Measurements from ENCODE around the gene PRPS1.
"Not testable (repeated sequence)": the region's sequence is repeated elsewhere in the genome, so short reads cannot be mapped to it uniquely, and the experiment has no call there.

Gene PRPS1

GRCh38 chrX:107630031-107630689 lies 1.9 kb downstream of the PRPS1 start:
- DNase-seq = no peak

DNA sequence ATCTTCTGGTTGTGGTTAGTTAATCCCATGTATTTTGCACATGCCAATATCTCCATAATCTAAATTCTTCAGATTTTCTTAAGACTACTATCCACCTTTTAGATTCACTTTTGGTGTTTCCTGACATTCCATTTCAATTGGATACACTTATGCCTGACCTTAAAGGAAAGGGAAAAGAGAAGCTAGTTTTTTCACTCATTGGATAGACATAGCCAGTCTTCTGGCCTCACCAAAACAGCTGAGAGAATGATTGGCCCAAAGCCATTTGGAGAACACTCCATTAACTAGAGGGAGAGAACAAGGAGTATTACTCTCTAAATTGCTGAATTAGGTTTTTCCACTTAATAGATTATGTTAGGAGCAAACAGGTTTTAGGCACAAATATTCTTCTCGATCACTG lies 4.0 kb downstream of the PRPS1 start:
- DNase-seq = no peak

GRCh38 chrX:107646735-107647134 lies 18.4 kb downstream of the PRPS1 start:
- no peak for DNase-seq

- no peak for DNase-seq
These were observed 20.0 kb downstream of the PRPS1 start for GRCh38 chrX:107648332-107648731.

- DNase-seq = no peak
These were observed 26.2 kb downstream of the PRPS1 start for GRCh38 chrX:107654566-107654871.

GRCh38 chrX:107654872-107655761 lies 26.8 kb downstream of the PRPS1 start:
- no peak for DNase-seq

- no peak for DNase-seq
These were observed 28.7 kb downstream of the PRPS1 start for GRCh38 chrX:107656978-107657377.

- no peak for DNase-seq
These were observed 30.4 kb downstream of the PRPS1 start for GRCh38 chrX:107658660-107659059.

GRCh38 chrX:107659286-107659685 lies 31.0 kb downstream of the PRPS1 start:
- DNase-seq = no peak

GRCh38 chrX:107659768-107660167 lies 31.5 kb downstream of the PRPS1 start:
- no peak for DNase-seq

DNA sequence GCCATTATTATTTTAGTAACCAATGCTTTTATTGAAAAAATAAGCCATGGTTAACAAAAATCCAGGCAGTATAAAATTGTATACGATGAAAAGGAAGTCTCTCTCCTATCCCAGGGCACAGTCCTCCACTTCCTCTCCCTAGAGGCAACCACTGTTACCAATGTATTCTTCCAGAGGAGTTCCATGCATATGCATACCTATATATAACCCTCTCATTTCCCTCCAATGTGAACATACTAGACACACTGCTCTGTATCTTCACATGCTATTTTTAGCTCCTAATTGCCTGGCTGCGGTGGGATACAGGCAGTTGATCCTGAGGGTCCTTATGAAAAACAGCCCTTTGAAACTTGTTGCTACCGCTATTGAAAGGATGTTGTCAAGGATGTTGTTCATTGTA lies 33.8 kb downstream of the PRPS1 start:
- no peak for DNase-seq

- no peak for DNase-seq
These were observed 34.5 kb downstream of the PRPS1 start for GRCh38 chrX:107662824-107663223.

GRCh38 chrX:107666931-107667330 lies 38.6 kb downstream of the PRPS1 start:
- DNase-seq = no peak

DNA sequence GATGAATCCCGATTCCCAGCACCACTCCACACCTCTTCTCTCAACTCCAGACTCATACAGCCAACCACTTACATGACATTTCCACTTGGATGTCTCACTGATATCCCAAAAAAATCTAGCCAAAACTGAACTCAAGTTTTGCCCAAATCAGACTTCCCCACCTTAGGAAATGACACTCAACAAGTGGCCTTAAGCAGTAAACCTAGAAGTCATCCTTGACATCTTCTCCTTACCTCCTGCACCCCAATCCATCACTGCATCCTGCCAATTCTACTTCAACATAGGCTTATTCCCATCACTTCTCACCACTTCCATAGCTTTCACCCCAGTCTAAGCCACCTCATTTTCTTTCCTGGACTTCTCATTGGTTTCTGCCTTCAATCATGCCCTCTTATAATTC lies 39.1 kb downstream of the PRPS1 start:
- DNase-seq = no peak

- DNase-seq = not testable (repeated sequence)
These were observed 40.4 kb downstream of the PRPS1 start for GRCh38 chrX:107668710-107669109.

DNA sequence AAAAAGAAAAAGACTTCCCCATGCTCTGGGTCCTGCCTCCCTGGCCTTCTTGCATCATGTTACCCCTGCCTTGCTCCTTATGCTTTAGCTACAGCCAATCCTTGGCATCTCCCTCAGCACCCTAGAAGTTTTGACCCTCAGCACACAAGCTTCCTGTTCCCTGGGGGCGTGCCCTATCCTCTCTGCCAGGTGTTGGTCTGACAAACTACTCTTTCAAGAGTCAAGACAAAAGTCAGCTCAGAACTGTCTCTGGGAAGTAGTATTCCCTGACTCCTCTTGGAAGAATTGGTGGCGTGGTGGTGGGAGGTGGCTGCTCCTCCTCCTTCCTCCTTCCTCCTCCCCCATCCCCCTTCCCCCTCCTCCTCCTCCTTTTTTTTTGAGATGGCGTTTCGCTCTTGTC lies 41.0 kb downstream of the PRPS1 start:
- DNase-seq = no peak

DNA sequence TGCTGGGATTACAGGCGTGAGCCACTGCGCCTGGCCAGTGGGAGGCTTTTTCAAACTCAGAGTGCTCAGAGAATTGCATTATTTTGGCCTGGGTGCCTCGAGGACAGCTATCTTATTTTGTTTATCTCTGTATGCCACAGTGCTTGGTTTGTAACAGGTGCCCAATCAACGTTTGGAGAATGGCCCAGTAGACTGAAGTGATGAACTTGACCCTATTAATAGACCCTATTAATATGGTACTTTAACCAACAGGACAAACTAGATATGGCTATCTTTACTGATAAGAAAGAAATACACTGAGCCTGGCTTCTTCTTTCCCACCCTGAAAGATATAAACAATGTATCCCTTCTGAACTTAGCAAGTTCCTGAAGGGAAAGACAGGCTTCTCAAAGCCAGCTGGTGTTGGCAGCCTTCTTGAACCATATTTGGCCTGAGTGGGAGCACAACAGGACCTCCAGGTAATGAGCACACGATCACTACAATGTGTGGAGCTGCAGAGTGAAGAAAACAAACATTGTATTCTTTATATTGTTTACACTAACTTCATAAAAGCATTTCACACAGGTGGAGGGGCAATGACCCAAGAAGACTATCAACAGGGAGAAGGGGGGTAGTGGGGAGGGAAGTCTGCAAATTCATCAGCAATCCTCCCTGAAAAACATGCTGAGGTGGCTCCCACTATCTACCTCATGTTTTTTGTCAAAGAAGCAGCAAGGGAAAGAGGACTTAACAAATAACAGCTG lies 41.7 kb downstream of the PRPS1 start:
- DNase-seq = no peak

- not testable (repeated sequence) for DNase-seq
These were observed 42.9 kb downstream of the PRPS1 start for GRCh38 chrX:107671256-107671655.

DNA sequence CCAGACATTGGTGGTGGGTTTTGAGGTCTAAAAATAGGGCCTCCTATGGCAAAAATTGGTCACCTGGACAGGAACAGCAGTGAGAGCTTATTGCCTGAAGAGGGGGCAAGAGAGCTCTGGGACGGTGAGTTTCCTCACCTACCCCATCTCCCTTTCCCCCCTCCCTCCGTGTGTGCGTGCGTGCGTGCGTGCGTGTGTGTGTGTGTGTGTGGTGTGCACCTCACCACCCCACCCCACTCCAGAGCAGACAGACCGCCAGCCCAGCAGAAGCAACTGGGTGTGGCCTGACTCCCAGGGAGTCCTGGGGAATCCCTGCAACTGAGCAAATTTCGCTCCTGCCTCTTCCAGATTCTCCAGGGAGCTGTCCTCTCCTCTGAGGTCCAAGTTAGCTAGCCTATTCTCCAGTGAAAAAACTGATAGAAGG lies 44.7 kb downstream of the PRPS1 start:
- DNase-seq = peak; percentile 55

DNA sequence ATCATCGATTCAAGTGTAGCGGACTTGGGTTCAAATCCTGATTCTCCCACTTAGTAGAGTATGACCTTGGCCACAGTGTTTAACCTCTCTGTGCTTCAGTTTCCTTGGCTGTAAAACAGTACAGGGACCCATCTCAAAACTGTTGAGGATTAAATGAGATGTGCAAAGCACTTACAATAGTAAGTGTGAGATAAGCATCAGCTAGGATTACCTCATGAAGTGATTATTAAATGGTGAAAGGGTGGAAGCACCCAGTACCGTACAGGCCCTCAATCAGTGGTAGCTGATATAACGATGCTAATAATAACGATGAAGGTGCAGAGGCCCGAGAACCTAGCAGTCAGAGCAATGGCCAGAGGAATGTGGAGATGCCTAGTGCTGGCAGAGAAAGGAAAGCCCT lies 45.1 kb downstream of the PRPS1 start:
- DNase-seq = no peak

- peak; percentile 80 for DNase-seq
These were observed 45.7 kb downstream of the PRPS1 start for GRCh38 chrX:107673933-107674479.

GRCh38 chrX:107674480-107675364 lies 46.4 kb downstream of the PRPS1 start:
- DNase-seq = peak; percentile 66

GRCh38 chrX:107675365-107675654 lies 47.0 kb downstream of the PRPS1 start:
- no peak for DNase-seq
